Caki2 (cell line): ENCODE data around the gene EP300. TPM values are rescaled to one million over a fixed set of nuclear protein-coding genes. Genes with fewer than 3 reads are reported as not detected.
"Not testable (repeated sequence)": the region's sequence is repeated elsewhere in the genome, so short reads cannot be mapped to it uniquely, and the experiment has no call there.

Experiments
- DNase-seq: peaks from one replicate; pipeline ENCODE4 v3.0.0-alpha.2; 2015; ENCODE audit warnings: low read depth
- in situ Hi-C: cut with HindIII; loops from 2 replicates; pipeline ENCODE4 v1.10.0; 2016; ENCODE audit warnings: low sequenced_read_pairs, low pct_unique_long_range_greater_than_20kb, mixed read lengths
- total RNA-seq: library from RNA; depleted of rRNA; stranded (reverse); fragments of >200 nt; shearing (Covaris generic); gene quantifications from 2 replicates; pipeline ENCODE4 v1.2.3, GENCODE V29; 2014; ENCODE audit warnings: low replicate concordance

EP300 gene
- total RNA-seq, 1 experiment from 2014 or later: 12.7 TPM

GRCh38 chr22:41124086-41124485 is 31.7 kb downstream of the EP300 start:
- no peak for DNase-seq
- in situ Hi-C loops: no loop called here

GRCh38 chr22:41127451-41127850 is 35.1 kb downstream of the EP300 start:
- DNase-seq: no peak
- in situ Hi-C loops: no loop called here

- DNase-seq: no peak
- in situ Hi-C loops: no loop called here
Observed at GRCh38 chr22:41128606-41129005, 36.2 kb downstream of the EP300 start.

- in situ Hi-C loops: no loop called here
Observed at GRCh38 chr22:41132550-41132949, 40.2 kb downstream of the EP300 start.

GRCh38 chr22:41140365-41140957 is 48.1 kb downstream of the EP300 start:
- in situ Hi-C loops: loop anchor here (10.0 kb wide), 1 partner anchor 176 kb away; no protein-coding TSS in a partner anchor
- no peak for DNase-seq

More at GRCh38 chr22:41132550-41132949, 40.2 kb downstream of the EP300 start:
- DNase-seq: no peak

- DNase-seq: peak; percentile 64
- in situ Hi-C loops: loop anchor here (10.0 kb wide), 1 partner anchor 181 kb away; no protein-coding TSS in a partner anchor
Observed at GRCh38 chr22:41145921-41146320, 53.5 kb downstream of the EP300 start.

- DNase-seq: no peak
- in situ Hi-C loops: loop anchor here (10.0 kb wide), 1 partner anchor 182 kb away; no protein-coding TSS in a partner anchor
Observed at GRCh38 chr22:41146573-41146972, 54.2 kb downstream of the EP300 start.

GRCh38 chr22:41147722-41148121 is 55.3 kb downstream of the EP300 start:
- in situ Hi-C loops: loop anchor here (10.0 kb wide), 1 partner anchor 183 kb away; no protein-coding TSS in a partner anchor
- DNase-seq: no peak

GRCh38 chr22:41152902-41153301 is 60.5 kb downstream of the EP300 start:
- in situ Hi-C loops: no loop called here
- no peak for DNase-seq

GRCh38 chr22:41157083-41157482 is 64.7 kb downstream of the EP300 start:
- DNase-seq: no peak
- in situ Hi-C loops: no loop called here

GRCh38 chr22:41169157-41169556 is 76.8 kb downstream of the EP300 start:
- no peak for DNase-seq
- in situ Hi-C loops: no loop called here

GRCh38 chr22:41171996-41172395 is 79.6 kb downstream of the EP300 start:
- in situ Hi-C loops: no loop called here
- no peak for DNase-seq

GRCh38 chr22:41175546-41175945 is 83.2 kb downstream of the EP300 start:
- no peak for DNase-seq
- in situ Hi-C loops: no loop called here

GRCh38 chr22:41177040-41177621 is 84.7 kb downstream of the EP300 start:
- DNase-seq: no peak
- in situ Hi-C loops: no loop called here

- no peak for DNase-seq
- in situ Hi-C loops: no loop called here
Observed at GRCh38 chr22:41177622-41178424, 85.4 kb downstream of the EP300 start.

GRCh38 chr22:41178425-41178975 is 86.1 kb downstream of the EP300 start:
- in situ Hi-C loops: no loop called here
- no peak for DNase-seq

GRCh38 chr22:41180362-41180761 is 88.0 kb downstream of the EP300 start:
- in situ Hi-C loops, DNase-seq: not testable (repeated sequence)

- no peak for DNase-seq
- in situ Hi-C loops: no loop called here
Observed at GRCh38 chr22:41180926-41181325, 88.5 kb downstream of the EP300 start.
